Measurements from ENCODE around the gene ZMIZ2. TPM values are rescaled to one million over a fixed set of nuclear protein-coding genes. Genes with fewer than 3 reads are reported as not detected.

ZMIZ2 gene
- total RNA-seq, 2 experiments from 2014 or later: 131 to 134 TPM

DNA sequence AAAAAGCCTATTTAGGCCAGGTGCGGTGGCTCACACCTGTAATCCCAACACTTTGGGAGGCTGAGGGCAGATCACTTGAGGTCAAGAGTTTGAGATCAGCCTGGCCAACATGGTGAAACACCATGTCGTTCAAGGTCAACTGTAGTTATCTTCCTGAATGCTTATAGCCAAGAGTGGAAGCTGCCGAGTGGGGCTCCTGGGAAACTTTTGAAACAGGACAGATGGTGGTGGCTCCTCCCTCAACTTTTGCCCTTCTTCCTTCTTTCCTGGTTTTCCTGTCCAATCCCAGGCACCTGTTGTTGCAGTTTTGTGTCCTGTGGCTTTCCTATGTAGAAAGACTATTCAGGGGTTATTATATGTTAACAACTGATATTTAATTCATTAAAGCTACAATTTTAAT, 39.1 kb downstream of the ZMIZ2 start:
- TF ChIP-seq, protein P1, sequence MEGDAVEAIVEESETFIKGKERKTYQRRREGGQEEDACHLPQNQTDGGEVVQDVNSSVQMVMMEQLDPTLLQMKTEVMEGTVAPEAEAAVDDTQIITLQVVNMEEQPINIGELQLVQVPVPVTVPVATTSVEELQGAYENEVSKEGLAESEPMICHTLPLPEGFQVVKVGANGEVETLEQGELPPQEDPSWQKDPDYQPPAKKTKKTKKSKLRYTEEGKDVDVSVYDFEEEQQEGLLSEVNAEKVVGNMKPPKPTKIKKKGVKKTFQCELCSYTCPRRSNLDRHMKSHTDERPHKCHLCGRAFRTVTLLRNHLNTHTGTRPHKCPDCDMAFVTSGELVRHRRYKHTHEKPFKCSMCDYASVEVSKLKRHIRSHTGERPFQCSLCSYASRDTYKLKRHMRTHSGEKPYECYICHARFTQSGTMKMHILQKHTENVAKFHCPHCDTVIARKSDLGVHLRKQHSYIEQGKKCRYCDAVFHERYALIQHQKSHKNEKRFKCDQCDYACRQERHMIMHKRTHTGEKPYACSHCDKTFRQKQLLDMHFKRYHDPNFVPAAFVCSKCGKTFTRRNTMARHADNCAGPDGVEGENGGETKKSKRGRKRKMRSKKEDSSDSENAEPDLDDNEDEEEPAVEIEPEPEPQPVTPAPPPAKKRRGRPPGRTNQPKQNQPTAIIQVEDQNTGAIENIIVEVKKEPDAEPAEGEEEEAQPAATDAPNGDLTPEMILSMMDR (IDR thresholded peaks at IDR 0.05): no peak
- no peak overlapping the region for H3K27ac Mint-ChIP-seq
- no peak overlapping the region for H3K4me3 Mint-ChIP-seq
- no peaks in the 10 kb centered on the region for H3K4me1 Mint-ChIP-seq (ENCODE audit: low read depth)
- no peaks in the 10 kb centered on the region for H3K27me3 Mint-ChIP-seq
- no peaks in the 10 kb centered on the region for H3K36me3 Mint-ChIP-seq (ENCODE audit: low read depth)
- intact Hi-C loops (cut with micrococcal nuclease): no loop called here
- CTCF ChIA-PET: no interaction called here
- no peak for ATAC-seq
- no peak for DNase-seq
- POLR2A ChIA-PET: interaction anchor here (0.6 kb wide), 1 partner anchor 15 kb away, joined by 3 read pairs; no protein-coding TSS in a partner anchor
- peaks cover 6% of the 10 kb centered on the region for H3K9me3 Mint-ChIP-seq

DNA sequence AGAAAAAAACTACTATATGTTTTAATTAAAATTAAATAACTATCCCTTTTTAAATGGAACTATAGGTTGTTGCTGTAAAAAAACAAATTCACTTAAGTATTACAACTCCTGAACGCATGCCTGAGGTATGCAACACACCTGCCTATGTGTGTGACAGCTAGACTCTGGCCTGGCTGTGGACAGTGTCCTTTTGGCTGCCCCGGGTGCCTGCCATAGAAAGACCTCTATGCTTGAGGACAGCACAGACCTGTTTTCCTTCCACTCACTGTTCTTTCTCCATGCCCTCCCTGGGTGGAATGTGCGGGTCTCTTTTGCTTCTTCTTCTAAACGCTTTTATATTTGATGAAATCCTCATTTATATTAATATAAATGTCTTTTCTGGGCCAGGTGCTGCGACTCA, 41.3 kb downstream of the ZMIZ2 start:
- ATAC-seq (no peak), DNase-seq (no peak)
- no peaks in the 10 kb centered on the region for H3K9me3 Mint-ChIP-seq
- ChIA-PET CTCF (interaction anchor here (0.8 kb wide), 1 partner anchor 16 kb away, joined by 3 read pairs; no protein-coding TSS in a partner anchor), POLR2A (interaction anchor here (0.5 kb wide), 1 partner anchor 28 kb away, joined by 3 read pairs; no protein-coding TSS in a partner anchor)
- H3K27me3 Mint-ChIP-seq: no peaks in the 10 kb centered on the region
- H3K27ac Mint-ChIP-seq: no peak overlapping the region
- H3K4me3 Mint-ChIP-seq: no peak overlapping the region
- H3K4me1 Mint-ChIP-seq (ENCODE audit: low read depth): no peaks in the 10 kb centered on the region
- TF ChIP-seq, protein P1 (IDR thresholded peaks at IDR 0.05): no peak
- intact Hi-C loops (cut with micrococcal nuclease): no loop called here
- no peaks in the 10 kb centered on the region for H3K36me3 Mint-ChIP-seq (ENCODE audit: low read depth)

DNA sequence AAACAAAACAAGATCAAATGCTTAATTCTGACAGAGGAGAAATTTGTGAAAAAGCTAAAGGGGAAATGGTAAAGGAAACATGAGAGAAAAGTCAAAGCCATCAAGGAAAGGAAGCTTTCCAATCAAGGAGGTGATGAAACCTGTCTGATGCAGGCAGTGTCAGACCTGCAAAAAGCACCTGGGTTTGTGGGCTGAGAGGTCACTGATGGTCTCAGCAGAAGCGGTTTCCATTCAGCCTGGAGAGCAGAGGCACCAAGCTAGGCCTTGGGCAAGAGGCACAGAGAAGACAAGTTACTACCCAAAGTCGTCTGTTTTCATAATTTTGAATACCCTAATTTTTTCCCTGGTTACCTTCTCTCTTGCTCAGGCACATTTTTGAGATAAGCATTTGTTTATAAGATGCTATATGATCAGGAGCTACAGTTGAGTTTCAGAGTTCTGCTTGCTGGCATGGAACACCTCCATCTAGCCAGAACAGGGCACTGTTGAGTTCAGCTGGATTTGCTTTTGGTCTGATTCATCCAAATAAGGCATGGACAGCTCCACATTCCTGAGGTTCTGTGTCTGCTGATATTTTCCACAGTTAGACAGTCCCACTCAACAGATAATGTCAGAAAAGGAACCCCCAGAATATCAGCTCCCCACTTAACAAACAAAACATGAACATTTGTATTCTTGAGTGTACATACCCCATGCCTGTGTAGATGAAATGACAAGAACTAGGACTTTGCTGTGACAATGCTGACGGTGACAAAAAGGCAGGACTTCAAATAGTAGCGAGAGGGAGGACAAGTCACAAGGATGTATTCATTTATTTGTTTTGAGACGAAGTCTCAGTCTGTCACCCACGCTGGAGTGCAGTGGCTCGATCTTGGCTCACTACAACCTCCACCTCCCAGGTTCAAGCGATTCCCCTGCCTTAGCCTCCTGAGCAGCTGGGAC, 42.9 kb downstream of the ZMIZ2 start:
- ChIA-PET CTCF (interaction anchor here (0.9 kb wide), 2 partner anchors 86 to 226 kb away, joined by 3 to 4 read pairs; no protein-coding TSS in a partner anchor), POLR2A (interaction anchor here (0.5 to 1.9 kb wide), 6 partner anchors 10 to 148 kb away, joined by 3 to 6 read pairs (median 3); no protein-coding TSS in a partner anchor)
- peaks cover 2% of the 10 kb centered on the region for H3K36me3 Mint-ChIP-seq (ENCODE audit: low read depth)
- no peak for ATAC-seq
- peaks cover 1% of the 10 kb centered on the region for H3K4me1 Mint-ChIP-seq (ENCODE audit: low read depth)
- H3K4me3 Mint-ChIP-seq: no peak overlapping the region
- TF ChIP-seq, protein P1 (IDR thresholded peaks at IDR 0.05): no peak
- H3K9me3 Mint-ChIP-seq: no peaks in the 10 kb centered on the region
- H3K27ac Mint-ChIP-seq: no peak overlapping the region
- intact Hi-C loops (cut with micrococcal nuclease): no loop called here
- no peaks in the 10 kb centered on the region for H3K27me3 Mint-ChIP-seq
- no peak for DNase-seq

DNA sequence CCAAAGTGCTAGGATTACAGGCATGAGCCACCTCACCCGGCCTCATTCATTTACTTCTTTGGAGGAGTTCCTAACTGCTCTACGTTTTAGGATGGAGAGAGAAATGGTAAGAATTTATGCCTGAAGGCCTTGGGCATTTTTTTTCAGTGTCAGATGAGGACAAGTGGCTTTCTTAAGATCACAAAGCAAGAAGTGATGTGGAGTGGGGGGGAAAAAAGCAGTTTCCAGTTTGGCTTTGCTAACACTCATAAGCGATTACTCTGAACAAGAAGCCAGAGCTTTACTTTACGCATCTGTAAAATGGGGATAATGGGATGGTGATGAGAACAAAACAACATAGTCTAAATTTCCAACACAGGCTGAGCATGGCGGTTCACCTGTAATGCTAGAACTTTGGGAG, 45.3 kb downstream of the ZMIZ2 start:
- intact Hi-C loops (cut with micrococcal nuclease): no loop called here
- Mint-ChIP-seq H3K9me3 (no peaks in the 10 kb centered on the region), H3K27ac (no peak overlapping the region), H3K4me3 (no peak overlapping the region), H3K4me1 (ENCODE audit: low read depth) (peaks cover 6% of the 10 kb centered on the region), H3K36me3 (ENCODE audit: low read depth) (peaks cover 23% of the 10 kb centered on the region), H3K27me3 (no peaks in the 10 kb centered on the region)
- TF ChIP-seq, protein P1 (IDR thresholded peaks at IDR 0.05): no peak
- no peak for DNase-seq
- no peak for ATAC-seq
- CTCF ChIA-PET: no interaction called here
- POLR2A ChIA-PET: interaction anchor here (1.1 to 1.6 kb wide), 2 partner anchors 45 to 303 kb away, joined by 3 to 4 read pairs; no protein-coding TSS in a partner anchor

DNA sequence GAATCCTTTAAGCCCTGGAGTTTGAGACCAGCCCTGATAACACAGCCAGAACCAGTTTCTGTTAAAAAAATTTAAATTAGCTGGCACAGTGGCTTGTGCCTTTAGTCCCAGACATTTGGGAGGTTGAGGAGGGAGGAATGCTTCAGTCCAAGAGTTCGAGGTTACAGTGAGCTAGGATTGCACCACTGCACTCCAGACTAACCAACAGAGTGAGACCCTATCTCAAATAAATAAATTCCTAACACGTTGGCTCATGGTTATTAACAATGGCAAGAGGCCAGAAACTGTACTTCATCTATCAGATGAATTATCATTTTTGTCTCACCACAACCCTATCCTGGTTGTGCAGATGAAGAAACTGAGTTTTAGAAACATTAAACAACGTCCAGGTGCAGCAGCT, 45.7 kb downstream of the ZMIZ2 start:
- intact Hi-C loops (cut with micrococcal nuclease): no loop called here
- POLR2A ChIA-PET: interaction anchor here (1.1 to 1.8 kb wide), 3 partner anchors 45 to 303 kb away, joined by 3 to 6 read pairs (median 4); no protein-coding TSS in a partner anchor
- no peak for DNase-seq
- H3K4me1 Mint-ChIP-seq (ENCODE audit: low read depth): peaks cover 7% of the 10 kb centered on the region
- TF ChIP-seq, protein P1 (IDR thresholded peaks at IDR 0.05): no peak
- no peaks in the 10 kb centered on the region for H3K27me3 Mint-ChIP-seq
- CTCF ChIA-PET: no interaction called here
- H3K36me3 Mint-ChIP-seq (ENCODE audit: low read depth): peaks cover 26% of the 10 kb centered on the region
- H3K4me3 Mint-ChIP-seq: no peak overlapping the region
- no peaks in the 10 kb centered on the region for H3K9me3 Mint-ChIP-seq
- no peak overlapping the region for H3K27ac Mint-ChIP-seq
- no peak for ATAC-seq

Data from activated CD8-positive, alpha-beta T cell treated with anti-CD3 and anti-CD28 coated beads for 36 hours (primary cell).